ENCODE results near the gene MAPKAPK2. TPM values are rescaled to one million over a fixed set of nuclear protein-coding genes. Genes with fewer than 3 reads are reported as not detected.
"Not testable (repeated sequence)": the region's sequence is repeated elsewhere in the genome, so short reads cannot be mapped to it uniquely, and the experiment has no call there.

The MAPKAPK2 gene
- polyA plus RNA-seq, 3 donors = 69.8 to 78.5 (median 76.2) TPM

DNA sequence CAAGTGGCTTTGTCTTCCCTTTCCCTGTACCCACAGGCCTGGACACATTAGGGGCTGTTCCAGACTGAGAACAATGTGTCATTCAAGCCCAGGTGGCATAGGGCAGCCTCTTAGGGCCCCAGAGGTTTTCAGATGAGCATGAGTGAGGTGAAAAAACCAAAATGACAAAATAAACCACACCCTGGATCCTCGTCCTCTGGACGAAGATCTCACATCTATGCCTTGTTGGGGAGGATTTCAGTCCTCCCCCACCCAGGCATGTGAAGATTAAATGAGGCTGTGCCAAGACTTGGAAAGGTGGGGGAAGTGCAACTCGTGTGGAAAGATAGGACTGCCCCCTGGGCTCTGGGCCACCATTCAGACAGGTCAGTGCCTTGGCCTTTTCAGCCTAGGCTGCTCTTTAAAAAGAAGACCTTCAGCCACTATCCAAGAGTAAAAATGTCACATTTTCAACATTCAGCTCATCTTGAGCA is 53.1 kb downstream of the MAPKAPK2 start:
- DNase-seq = no peak

DNA sequence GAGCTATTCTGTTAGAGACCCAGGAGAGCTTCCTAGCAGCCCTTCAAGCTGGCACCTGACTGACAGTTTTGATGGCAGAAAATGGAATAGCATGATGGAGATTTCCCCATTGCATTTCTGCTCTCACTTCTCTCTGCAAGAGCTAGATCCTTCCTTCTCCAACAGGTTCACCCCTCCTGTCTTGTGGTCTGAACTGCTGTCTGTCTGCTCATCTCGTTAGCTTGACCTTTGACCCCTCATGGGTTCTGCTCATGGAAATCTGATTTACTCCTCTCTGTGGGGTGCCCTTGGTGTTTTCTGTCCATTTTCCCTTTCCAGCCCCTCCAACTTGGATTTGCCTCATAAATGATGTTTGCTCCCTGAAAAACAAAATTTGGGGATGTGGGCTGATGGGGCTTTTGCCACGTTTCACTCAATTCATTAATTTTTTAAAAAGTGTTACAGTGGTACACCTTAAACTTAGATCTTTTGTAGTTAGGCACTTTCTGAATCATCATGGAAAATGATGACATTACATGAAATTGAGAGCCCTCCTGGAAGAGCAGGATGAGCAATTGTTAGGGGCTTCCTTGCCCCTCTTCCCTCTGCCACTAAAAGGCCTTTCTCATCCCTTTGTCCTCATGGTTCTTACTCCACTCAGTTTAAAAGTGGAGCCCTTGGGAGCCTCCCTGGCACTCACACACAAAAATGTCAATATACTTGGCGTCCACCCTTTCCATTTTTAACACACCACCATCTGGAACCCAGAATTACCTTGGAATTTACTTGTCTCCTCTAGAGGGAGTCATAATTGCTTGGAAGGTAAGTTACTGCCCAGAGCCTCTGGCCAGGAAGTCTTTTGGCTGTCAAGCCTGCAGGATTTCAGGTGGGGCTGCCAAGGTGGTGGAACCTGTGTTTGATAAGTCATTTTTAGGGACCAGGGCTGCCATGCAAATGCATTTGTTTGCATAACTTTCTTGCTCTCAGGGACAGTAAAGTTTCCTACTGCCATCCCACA is 54.0 kb downstream of the MAPKAPK2 start:
- no peak for DNase-seq

- no peak for DNase-seq
Measured at GRCh38 chr1:206739411-206740076, 54.8 kb downstream of the MAPKAPK2 start.

- no peak for DNase-seq
Measured at GRCh38 chr1:206741142-206741701, 56.5 kb downstream of the MAPKAPK2 start.

- DNase-seq = no peak
Measured at GRCh38 chr1:206742719-206743383, 58.1 kb downstream of the MAPKAPK2 start.

DNA sequence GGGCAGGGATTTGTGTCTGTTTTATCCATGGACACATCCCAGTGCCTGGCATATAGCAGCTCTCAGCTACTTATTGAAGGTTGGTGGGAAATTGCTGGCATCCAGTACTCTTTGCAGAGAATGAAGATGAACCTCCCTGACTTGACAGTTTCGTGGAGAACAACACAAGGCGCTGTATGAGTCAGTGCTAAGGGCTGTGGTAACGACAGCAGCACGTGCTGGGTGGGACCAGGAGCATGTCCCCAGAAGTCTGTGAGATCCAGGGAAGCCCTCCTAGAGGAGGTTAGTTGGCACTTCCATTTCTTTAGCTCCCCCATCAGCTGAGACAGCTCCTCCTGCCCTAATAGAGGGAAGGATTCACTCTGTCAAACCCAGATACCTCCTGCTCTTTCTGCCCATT is 60.0 kb downstream of the MAPKAPK2 start:
- DNase-seq = no peak

DNA sequence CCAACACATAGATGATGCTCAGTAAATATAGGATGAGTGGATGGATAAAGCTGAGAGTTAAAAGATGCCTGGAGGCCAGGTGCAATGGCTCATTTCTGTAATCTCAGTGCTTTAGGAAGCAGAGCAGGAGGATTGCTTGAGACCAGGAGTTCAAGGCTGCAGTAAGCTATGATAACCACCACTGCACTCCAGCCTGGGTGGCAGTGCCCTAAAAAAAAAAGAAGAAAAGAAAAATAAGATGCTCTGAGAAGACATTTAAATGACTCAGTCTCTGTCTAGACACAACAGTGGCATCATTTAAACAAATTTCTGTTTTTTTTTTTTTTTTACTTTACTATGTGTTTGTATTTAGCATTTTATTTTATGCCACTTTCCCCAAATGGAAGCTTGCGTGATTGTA is 60.6 kb downstream of the MAPKAPK2 start:
- DNase-seq = no peak

DNA sequence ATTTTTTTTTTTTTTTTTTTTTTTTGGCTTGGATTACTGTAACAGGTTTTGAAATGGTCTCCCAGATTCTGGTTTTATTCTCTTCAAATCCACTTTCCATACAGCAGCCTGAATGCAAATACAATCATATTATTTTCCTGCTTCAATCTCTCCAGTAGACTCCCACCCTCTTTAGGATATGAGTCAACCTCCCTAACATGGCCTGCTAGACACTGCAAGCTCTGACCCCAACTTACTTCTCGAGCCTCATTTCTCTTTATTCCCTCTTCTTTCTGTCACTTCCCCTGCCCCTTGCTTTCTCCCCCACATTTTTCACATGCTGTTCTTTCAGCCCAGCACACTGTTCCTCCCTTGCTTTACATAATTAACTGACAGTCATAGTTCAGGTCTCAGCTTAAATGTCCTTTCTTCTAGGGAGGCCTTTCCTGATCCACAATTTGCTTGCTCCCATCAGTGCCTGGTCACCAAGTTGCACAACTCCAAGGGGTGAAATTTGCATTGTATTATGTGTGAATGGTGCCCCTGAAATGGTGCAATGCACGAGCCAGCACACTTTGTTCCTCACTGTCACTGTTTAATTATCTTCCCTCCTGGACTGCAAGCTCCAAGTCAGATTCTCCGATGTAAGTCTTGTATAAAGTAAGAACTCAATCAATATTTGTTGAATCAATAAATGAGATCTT is 63.8 kb downstream of the MAPKAPK2 start:
- no peak for DNase-seq

GRCh38 chr1:206751891-206752290 is 67.2 kb downstream of the MAPKAPK2 start:
- no peak for DNase-seq

- DNase-seq = no peak
Measured at GRCh38 chr1:206752481-206752880, 67.8 kb downstream of the MAPKAPK2 start.

- no peak for DNase-seq
Measured at GRCh38 chr1:206753141-206753540, 68.4 kb downstream of the MAPKAPK2 start.

DNA sequence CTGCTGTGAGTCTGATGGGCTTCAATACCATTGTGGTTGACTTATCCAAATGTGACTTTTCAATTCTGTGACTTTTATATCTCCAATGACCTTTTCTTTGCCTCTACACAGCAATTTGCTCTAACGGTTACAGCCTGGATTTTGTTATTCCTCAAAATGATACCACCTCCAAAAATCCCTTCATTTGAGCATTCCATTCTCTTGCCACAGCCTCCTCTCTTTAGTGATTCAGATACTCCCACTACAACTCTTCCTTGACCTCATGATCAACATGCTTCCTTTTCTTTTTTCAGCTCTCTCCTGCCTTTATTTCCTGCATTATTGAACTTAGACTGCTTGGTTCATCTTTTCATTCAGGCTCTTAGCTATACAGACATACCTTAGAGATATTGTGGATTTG is 69.3 kb downstream of the MAPKAPK2 start:
- no peak for DNase-seq

DNA sequence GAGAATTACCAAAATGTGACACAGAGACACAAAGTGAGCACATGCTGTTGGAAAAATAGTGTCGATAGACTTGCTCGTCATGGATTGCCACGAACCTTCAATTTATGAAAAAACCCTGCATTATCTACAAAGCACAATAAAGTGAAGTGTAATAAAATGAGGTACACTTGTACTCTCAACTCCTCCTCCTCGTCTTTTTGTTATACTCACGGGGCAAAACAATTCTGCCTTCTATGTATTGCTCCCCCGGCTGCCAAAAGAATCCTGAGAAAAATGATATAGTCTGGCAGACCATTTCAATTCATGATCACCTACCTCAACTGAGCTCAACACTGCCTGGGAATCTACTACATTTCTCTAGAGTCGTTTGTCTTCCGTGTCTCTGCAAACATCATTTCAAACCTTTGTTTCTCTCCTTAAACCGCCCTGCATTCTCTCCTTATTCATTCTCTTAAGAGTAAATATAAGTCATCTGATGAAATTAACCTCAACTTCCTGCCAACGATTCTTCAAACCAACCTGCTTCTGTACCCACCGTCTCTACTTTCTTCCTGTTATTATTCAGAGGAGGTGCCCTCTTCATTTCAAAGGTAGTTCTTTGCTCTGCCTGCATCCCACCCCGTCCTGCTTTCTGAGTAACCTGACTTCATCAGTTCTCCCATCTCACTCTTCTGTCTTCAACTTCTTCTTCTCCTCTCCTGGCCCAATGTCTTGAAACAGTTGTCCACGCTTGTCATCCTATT is 73.0 kb downstream of the MAPKAPK2 start:
- DNase-seq = no peak

DNA sequence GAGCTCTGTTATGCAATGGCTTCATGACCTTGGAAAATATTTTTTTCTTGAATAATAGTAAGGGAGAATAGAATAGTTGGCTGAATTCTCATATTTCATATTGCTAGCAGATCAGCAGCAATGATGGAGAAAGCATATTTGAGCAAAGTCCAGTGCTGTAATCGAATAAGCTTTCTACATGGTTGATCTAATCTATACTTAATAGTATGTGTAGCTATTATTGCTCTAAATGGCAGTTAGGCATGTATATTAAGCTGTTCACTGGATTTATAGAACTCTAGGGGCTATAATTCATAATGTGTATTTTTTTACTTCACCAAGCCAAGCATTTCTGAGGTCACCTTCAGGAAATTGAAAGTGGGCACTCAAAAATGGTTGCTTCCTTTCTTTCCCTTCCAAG is 75.9 kb downstream of the MAPKAPK2 start:
- DNase-seq = no peak

DNA sequence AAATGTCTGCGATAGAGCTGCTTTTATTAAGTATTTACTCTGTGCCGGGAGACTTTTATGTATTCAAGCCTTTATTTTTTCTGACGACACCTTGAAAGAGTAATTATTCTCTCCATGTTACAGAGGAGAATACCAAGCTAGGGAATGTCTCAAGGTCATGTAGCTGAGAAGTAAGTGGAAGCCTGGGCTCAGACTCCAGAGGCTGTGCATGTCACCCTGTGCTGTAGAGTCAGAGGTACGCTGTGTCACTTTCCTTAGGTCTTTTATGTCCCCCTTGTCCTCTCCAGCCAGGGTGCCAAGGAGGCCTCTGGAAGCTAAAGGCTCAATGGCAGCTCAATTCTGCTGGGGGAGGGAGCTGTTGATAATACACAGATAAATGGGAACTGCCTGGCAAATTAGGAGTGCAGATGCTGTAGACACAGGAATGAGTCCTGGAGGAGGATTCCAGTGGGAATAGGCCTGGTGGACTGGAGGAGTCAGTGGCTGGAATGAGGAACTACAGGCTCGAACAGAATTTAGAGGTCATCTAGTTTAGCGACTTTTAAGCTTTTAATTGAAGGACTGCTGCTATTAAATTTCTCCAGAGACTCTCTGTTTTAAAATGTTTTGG is 76.6 kb downstream of the MAPKAPK2 start:
- no peak for DNase-seq

DNA sequence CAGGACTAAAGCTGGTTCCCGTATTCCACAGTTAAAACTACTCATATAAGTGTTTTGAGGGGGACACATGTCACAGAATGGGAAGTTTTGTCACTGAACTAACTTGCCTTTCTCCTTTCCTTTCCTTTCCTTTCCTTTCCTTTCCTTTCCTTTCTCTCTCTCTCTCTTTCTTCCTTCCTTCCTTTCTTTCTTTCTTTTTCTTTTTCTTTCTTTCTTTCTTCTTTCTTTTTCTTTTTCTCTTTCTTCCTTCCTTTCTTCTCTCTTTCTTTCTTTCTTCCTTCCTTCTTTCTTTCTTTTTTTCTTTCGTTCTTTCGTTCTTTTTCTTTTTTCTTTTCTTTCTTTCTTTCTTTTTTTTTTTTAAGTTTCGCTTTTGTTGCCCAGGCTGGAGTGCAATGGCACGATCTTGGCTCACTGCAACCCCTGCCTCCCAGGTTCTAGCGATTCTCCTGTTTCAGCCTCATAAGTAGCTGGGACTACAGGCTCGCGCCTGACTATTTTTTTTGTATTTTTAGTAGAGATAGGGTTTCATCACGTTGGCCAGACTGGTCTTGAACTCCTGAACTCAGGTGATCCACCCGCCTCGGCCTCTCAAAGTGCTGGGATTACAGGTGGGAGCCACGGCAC is 78.1 kb downstream of the MAPKAPK2 start:
- not testable (repeated sequence) for DNase-seq

- DNase-seq = not testable (repeated sequence)
Measured at GRCh38 chr1:206765771-206766170, 81.1 kb downstream of the MAPKAPK2 start.

- DNase-seq = no peak
Measured at GRCh38 chr1:206766251-206766856, 81.6 kb downstream of the MAPKAPK2 start.
